GM18526 (cell line): ENCODE measurements around the gene MAD1L1.

Source experiments
- POLR2A ChIP-seq: IDR thresholded peaks from 3 replicates; pipeline ENCODE4 v1.6.1; 2011; ENCODE audit not compliant: insufficient read length; ENCODE audit errors: extremely low read depth

MAD1L1 gene

GRCh38 chr7:2231992-2232765, 566 bp downstream of the MAD1L1 start:
- TF ChIP-seq POLR2A: no peak

- TF ChIP-seq POLR2A: no peak
These were observed 1.9 kb downstream of the MAD1L1 start for GRCh38 chr7:2230882-2231281.

GRCh38 chr7:2230226-2230625, 2.5 kb downstream of the MAD1L1 start:
- no peak for TF ChIP-seq POLR2A

- no peak for TF ChIP-seq POLR2A
These were observed 3.3 kb downstream of the MAD1L1 start for GRCh38 chr7:2229467-2229866.

- TF ChIP-seq POLR2A: no peak
These were observed 3.8 kb downstream of the MAD1L1 start for GRCh38 chr7:2228921-2229320.

- no peak for TF ChIP-seq POLR2A
These were observed 5.0 kb downstream of the MAD1L1 start for GRCh38 chr7:2227699-2228098.

- no peak for TF ChIP-seq POLR2A
These were observed 6.9 kb downstream of the MAD1L1 start for GRCh38 chr7:2225830-2226229.

- no peak for TF ChIP-seq POLR2A
These were observed 7.4 kb downstream of the MAD1L1 start for GRCh38 chr7:2225336-2225735.

- no peak for TF ChIP-seq POLR2A
These were observed 7.8 kb downstream of the MAD1L1 start for GRCh38 chr7:2224934-2225333.

- TF ChIP-seq POLR2A: no peak
These were observed 8.2 kb downstream of the MAD1L1 start for GRCh38 chr7:2224491-2224928.

- no peak for TF ChIP-seq POLR2A
These were observed 9.4 kb downstream of the MAD1L1 start for GRCh38 chr7:2223321-2223720.

GRCh38 chr7:2222516-2222915, 10.2 kb downstream of the MAD1L1 start:
- no peak for TF ChIP-seq POLR2A

- no peak for TF ChIP-seq POLR2A
These were observed 11.8 kb downstream of the MAD1L1 start for GRCh38 chr7:2220954-2221353.

- TF ChIP-seq POLR2A: no peak
These were observed 12.2 kb downstream of the MAD1L1 start for GRCh38 chr7:2220506-2220905.

GRCh38 chr7:2220030-2220429, 12.7 kb downstream of the MAD1L1 start:
- TF ChIP-seq POLR2A: no peak

- TF ChIP-seq POLR2A: no peak
These were observed 13.1 kb downstream of the MAD1L1 start for GRCh38 chr7:2219606-2220005.

- no peak for TF ChIP-seq POLR2A
These were observed 13.6 kb downstream of the MAD1L1 start for GRCh38 chr7:2219136-2219535.
